ENCODE measurements around the gene OSER1.

- no peak for TF ChIP-seq ZNF274 (IDR thresholded peaks at IDR 0.05; ENCODE audit: low read length)
- TF ChIP-seq ZNF274 (tag by site-specific recombination; IDR thresholded peaks at IDR 0.05; ENCODE audit: borderline replicate concordance), result no peak
- TF ChIP-seq ZNF558 (tag by site-specific recombination; IDR thresholded peaks at IDR 0.05), result no peak
- peak; percentile 10; the same call in 1 of the 2 replicates for TF ChIP-seq CTCF (tag by site-specific recombination; IDR thresholded peaks at IDR 0.05)
- TF ChIP-seq KLF16 (tag by site-specific recombination; IDR thresholded peaks at IDR 0.05), result no peak
- TF ChIP-seq ZNF449 (tag by site-specific recombination; IDR thresholded peaks at IDR 0.05), result no peak
- TF ChIP-seq ZBTB7A (tag by site-specific recombination; IDR thresholded peaks at IDR 0.05; ENCODE audit: low read depth), result no peak
- TF ChIP-seq ZNF704 (tag by site-specific recombination; IDR thresholded peaks at IDR 0.05), result no peak
- TF ChIP-seq KLF17 (tag by site-specific recombination; IDR thresholded peaks at IDR 0.05), result no peak
Observed at GRCh38 chr20:44196271-44196670, 14.3 kb downstream of the OSER1 start.

Data from HEK293 (cell line).